ENCODE measurements around the gene N4BP2.

N4BP2 gene

DNA sequence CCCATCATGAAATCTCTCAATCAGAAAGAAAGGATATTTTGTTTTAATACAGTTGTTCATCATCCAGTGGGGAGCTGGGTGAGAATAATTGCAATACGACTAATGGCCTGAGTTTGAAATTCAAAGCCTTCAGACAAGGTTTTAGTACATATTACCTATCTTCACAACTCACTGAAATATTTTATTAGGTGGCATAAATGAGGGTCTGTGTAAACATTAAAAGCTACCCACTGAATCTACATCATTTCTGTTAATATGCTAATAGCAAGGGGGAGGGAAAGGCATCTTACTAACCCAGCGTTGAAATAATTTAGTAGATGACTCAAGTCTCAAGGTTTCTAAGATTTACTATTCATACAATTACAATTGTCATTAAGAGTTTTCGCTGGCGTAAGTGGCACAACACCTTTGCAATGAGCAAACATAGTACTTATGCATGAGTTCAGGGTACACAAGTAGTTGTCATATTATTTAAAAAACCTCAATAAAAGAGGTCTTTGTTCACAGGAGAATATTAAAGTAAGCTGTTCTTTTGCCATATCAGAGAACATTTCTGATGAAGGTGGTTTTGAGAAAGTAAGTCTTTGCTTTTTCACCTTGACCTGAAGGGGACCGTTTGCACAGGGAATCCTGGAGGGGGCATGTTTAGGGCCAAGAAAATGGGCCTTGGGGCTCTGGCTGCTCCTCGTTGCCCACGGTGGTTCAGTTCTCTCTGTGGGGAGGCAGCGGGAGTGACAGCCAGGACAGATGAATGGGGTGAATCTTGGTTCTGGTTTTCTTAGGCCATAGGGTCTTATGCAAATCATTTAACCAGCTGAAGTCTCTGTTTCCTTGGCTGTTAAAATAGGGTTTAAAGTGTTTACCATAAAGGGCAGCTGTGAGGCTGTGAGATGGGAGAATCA, 135.7 kb downstream of the N4BP2 start:
- no peak for DNase-seq (ENCODE audit: low read depth)

DNA sequence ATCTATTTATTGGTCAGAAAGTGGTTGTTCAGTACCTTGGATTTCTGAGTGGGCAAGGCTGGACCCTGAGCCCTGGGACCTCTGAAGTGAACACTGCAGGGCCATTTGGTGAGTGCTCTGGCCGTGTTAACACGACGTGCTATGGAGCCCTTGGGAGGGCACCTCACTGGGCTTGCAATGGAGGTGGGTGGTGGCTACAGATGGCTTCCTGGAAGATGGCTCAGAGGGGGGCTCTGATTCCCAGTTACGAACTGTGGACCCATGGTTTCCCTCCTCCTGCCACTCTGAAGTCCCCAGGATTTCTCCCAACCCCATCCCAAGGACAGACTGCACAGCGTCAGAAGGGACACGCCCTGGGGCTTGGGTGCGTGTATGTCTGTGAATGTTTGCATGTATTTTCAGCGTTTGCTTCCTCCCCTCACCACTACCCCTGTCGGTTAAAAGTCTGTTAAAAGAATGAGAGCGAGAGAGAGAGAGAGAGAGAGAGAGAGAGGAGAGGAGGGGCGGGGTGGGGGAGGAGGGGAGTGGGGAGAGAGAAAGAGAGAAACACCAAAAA, 136.4 kb downstream of the N4BP2 start:
- DNase-seq (ENCODE audit: low read depth): no peak

DNA sequence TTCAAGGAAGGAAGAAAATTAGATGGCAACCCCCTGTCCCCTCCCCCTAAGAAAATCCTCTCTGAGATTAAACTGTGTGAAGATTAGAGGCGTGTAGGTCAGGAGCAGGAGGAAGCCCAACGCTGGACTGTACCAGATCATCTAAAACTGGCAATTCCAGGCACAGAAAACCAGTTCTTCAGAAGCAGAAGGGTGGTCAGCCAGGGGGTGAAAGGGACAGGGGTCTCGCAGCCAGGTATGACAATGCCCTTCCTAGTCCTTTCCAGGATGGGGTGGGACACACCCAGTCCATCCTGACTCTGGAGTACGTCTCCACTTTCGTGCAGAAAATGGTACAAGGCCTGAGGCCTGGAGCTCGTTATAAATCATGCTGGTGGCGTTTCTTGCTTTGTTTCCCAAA, 136.9 kb downstream of the N4BP2 start:
- DNase-seq (ENCODE audit: low read depth): no peak

DNA sequence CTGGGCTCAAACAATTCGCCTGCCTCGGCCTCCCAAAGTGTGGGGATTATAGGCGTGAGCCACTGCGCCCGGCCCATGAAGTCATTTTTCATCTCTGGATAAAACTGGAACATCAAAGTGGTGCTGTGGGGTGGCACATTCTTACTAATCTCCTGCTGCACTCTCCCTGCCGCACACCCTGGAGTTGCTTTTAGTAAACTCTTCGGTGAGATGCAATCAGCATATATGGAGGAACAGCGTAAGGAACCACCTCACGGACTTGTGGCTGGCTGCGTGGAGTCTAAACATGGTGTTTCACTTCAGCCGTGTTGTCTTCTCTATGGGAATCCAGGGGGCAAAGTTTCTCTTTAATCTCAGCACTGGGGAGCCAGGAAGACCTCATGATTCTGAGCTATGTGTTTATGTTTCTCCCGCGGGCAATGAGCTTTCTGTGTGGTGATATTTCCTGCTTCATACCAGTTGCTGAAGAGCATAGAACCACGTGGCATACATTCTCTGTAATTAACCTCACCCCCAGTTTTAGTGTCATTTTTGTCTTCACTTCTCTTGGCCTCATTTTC, 138.0 kb downstream of the N4BP2 start:
- no peak for DNase-seq (ENCODE audit: low read depth)

DNA sequence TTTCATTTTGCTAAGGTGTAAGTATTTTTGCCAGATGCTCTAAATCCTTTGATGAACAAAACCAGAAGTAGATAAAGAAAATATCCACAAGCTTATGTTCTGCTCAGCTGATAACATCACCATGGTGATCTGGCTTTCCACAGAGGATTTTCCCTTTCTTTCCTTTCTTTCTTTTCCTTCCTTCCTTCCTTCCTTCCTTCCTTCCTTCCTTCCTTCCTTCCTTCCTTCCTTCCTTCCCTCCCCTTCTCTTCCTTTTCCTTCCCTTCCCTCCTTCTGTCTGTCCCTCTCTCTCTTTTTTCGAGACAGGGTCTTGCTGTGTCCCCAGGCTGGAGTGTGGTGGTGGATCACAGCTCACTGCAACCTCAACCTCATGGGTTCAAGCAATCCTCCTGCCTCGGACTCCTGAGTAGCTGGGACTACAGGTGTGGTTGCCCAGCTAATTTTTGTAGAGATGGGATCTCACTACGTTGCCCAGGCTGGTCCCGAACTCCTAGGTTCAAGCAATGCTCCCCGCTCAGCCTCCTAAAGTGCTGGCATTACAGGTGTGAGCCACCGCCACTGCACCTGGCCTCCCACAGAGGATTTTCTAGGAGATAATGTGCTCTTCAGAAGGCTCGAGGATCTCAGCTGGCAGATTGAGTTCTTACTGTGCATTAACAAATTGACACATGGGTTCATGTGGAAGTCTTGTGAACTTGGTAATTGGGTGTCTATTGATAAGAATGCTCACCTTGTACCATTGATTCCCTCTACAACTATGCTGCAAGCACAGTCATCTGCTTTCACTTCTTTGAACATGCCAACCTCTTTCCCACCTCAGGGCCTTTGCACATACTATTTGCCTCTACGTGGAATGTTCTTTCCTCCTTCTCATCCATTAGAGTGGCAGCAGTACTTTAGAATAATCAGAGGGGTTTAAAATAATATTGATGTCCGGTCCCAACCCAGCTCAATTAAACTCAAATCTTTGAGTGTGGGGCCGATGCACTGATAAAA, 138.8 kb downstream of the N4BP2 start:
- DNase-seq (ENCODE audit: low read depth): no peak

DNA sequence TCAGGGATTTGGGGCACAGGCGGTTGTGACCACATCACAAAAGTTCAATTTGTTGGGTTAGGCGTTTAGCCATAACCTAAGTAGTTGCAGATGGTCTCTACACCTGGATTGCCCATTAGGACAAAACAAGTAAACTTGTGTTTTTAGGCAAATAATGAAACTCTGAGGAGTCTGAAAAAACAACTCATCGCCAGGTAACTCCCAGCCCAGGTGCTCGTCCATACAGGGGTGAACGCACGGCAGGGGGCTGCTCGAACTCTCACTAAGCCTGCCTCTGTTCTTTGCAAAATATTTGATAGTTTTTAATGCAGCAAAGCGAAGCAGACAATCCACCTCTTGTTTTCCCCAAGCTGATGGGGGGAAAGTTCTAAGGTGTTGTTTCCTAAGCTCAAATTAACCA, 139.6 kb downstream of the N4BP2 start:
- no peak for DNase-seq (ENCODE audit: low read depth)

DNA sequence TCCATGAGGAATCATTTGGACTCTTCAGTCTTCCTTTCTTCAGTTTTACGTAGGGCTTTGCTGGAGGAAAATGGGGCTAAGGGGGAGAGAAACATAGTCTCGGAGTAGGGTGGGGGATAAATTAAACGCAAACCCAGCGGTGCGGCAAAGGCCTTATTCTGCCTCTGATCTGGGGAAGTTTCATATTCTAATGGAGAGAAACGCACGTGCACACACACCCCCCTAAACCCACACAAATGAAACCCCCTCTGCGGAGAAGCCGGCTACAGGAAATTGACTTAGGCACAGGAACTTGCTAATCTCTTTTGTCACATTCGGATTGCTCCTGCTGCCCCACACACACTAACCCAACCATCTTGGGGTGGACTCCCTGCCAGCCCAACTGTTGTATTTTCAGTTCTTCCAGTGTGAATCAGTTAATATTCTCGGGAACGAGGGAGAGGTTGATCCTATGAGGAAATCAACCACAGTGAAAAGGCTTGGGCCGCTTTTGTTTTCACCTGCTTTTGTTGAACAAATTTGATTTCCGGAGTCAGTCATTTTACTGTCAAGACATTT, 140.2 kb downstream of the N4BP2 start, which contains the start of gene RHOH:
Gene RHOH (plus strand): TSS at position 308 of the 558 bp plus-strand sequence. CDS start 46,356 bp downstream, outside the sequence.
- DNase-seq (ENCODE audit: low read depth): no peak

DNA sequence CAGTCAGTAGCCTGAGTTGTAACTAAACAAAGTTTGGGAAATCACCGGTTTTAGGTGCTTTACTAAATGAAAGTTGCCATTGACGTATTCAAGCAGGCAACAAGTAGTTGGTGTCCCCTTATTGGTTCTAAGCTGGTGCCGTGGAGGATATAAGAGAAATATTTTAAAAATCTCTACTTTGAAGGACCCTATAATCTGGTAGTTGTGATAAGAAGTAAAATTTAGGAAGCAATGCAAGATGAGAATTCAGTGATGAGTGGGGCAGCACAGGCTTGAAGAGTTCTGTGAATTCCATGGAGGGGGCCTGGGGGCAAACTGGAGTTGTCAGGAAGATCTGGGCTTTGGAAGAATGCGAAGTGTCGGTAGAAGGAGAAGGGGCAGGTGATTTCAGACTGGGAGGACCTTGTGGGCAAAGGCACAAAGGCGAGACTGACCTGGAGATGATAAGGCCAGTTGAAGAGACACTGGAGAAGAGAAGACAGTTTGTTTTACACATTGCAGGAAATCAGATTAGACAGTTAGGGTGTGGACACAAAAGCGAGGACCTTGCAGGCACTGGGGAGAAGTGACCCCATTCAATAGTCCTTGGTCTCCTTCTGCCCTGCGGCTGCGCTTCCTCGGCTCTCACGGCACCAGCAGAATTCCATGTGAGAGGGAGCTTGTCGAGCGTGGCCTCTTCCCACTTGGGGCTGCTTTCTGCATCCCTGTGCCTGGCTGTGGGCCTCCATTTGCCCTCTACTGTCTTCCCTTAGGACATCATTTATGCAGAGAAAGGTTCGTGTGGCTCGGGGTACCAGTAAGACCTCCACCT, 141.4 kb downstream of the N4BP2 start:
- no peak for DNase-seq (ENCODE audit: low read depth)

DNA sequence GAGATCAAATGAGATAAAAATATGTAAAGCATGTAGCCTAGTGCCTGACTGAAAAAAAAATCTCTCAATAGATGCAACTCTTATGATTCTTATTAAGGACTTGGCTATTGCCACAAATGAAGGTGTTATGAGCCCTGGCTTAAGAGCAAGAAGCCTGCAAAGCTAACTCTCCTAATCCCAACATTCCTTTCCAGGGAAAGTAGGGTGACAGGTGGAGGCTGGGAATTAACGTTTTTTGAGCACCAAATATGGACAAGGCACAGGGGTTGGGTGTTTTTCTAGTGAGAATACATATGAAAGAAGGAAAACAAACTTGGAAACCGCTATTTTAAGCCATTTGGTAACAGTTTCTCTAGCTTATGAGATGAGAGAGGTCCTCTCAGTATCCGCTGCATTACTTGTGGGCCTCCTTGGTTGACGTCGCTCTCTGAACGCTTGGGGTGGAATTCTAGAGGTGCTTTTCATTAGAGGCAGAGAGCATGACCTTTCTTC, 142.6 kb downstream of the N4BP2 start:
- no peak for DNase-seq (ENCODE audit: low read depth)

DNA sequence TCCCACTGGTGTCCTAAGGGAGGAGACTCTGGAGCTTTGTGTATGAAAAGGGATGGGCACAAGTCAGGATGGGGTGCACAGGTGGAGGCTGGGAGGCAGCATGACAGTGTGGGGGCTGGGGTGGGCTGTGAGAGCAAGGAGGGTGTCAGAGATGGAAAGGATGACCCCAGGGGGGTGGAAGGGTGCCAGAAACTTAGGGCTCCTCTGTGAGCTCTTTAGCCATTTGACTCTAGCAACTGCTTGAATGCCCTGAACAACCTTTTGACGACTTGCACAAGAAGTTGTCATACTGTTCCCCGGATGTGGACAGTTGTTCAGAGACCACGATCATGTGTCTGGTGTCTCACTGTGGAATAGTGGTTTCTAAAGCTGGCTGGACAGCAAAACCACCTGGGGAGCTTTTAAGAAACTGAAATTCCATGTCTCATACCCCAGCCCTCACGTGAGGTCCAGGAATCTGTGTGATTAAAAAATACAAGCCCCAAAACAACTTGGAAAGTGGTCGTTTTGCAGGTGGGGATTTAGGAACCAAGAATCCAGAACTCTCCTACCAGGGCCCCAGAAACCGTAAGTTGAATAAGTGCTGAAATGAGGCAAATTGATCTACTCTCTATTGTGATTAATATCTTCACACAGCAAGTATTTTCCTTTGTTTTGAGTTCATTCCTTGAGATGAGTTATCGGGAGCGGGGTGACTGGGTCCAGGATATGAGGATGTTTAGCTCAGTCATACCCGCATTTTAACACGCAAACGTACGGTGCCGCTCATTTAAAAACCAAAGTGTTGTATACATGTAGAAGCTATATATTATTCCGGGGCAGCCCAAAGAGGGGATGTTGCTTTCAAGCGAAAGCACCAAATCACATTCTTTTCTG, 143.6 kb downstream of the N4BP2 start:
- DNase-seq (ENCODE audit: low read depth): no peak

DNA sequence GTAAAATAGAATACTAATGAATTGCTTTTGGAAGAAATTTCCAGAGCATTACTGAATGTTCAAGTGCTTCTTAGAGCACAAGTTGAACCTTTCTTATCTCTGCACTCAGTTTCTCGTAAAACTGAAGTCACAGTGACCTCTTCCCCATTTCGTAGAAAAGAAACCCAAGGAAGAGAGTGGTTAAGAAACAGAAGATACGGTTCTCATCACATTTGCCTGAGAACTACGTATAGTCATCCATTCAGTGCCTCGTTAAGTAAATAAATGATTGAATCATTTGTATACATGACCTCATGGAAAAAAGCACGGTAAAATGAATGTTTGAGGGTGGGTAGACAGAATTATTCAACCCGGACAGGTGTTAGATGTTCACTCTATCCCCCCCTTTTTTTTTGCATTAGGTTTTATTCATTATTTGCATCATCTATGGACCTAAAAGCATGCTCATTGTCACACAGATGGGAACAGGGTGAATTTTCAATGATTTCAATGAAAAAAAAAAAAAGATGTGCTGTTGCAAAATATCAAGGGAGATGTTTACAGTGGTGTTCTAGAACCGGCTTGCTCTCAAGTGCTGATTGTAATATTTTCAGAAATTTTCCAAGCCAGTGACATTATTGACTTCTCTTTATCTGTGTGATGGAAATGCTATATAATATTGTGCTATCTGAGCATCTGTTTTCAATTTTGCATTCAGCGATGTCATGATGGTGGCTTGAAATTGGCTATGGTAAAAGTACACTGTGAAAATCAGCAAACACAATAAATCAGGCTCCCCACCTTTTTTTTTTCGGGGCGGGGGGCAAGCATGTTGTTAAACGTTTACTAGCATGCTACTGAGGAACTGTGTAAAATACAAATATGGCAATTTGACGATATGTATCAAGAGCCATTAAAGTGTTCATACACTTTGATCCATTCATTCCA, 144.5 kb downstream of the N4BP2 start:
- no peak for DNase-seq (ENCODE audit: low read depth)

DNA sequence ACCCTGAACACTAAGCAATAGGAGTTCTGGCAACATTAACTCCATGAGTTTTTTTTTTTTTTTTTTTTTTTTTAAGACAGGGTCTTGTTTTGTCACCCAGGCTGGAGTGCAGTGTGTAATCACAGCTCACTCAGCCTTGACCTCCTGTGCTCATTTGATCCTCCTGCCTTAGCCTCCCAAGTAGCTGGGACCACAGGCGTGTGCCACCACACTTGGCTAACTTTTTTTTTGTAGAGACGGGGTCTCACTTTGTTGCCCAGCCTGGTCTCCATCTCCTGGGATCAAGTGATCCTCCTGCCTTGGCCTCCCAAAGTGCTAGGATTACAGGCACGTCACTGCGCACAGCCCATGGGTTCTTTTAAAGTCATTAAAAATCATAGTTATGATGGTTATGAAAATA, 145.2 kb downstream of the N4BP2 start:
- no peak for DNase-seq (ENCODE audit: low read depth)

DNA sequence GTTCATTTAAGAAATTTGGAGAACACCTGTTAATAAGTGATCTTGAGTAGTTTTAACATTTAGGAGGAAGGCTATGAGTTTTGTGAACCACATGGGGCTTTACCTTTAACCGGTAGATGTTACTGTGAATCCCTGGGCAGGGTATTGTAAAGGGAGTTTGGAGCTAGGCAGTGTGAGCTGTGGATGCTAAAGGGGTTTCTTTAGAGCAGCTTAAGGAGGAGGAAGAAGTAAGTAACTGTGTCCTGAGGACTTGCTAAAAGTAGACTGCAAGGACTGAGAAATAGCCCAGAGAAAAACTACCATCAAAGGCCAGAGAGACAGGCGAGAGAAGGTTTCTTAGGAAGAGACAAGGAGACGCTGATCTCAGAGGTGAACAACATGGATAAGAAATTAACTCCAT, 145.8 kb downstream of the N4BP2 start:
- DNase-seq (ENCODE audit: low read depth): no peak

DNA sequence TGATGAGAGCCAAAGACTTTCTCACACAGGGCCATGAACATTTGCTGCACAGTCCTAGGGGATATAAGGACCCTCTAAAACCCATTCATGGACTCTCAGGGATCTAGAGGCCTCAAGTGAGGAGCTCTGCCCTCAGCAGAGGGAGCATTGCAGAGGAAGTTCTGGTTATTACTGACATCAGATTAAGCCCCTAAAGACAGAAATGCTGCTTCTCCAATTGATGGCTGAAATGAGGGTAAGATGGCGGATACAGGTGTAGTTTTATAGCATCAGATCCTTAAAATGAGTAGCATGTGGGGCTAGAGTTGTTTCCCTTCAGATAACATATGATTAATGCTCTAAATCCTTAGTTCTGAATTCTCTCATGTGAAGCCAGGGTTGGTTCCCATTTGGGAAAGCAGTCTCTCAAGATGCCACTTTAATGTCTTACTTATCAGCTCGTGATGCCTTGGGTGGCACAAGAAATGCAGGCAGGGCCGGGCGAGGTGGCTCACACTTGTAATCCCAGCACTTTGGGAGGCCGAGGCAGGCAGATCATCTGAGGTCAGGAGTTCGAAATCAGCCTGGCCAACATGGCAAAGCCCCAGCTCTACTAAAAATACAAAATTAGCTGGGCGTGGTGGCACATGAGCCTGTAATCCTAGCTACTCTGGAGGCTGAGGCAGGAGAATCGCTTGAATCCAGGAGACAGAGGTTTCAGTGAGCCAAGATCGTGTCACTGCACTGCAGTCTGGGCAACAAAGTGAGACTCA, 148.0 kb downstream of the N4BP2 start:
- no peak for DNase-seq (ENCODE audit: low read depth)

DNA sequence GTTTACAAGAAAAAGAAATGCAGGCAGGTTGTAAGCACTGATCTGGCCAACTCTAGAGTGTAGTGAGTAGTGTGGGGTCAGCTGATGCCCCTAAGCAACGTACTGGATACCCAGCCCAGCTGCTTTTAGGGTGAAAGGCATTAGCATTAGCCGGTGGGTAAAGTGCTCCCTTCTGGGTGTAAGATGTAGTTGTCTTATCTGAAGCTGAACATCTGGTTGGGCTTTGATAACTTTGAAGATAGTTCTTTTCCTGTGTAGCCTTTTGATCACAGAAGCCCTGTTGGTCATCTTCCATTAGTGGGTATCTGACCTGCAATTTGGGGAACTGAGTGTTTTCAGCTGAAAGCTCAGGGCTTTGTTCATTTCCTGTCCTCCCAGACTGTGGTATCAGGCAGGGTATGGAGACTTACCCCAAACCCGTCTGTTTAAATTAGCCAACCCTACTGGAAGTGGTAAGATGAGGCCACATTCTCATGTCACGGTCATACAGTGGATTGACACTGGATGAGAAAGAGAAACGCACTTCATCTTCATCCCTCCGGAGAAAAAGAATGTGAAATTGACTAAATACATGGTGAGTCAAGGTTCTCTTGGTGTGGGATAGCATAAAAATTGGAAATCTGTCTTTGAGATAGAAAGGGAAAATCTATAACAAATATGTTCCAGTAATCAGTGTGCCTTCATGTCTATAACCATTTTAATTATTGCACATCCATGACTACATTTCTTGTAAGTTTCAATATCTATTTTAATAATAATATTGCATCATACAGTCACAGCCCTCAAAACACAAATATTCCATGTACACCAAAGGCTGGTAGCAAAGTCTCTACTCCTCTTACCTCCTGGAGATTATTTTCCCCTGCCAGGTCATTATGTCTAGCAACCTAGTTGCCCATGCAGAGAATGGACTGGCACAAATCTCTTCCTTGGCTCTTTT, 148.9 kb downstream of the N4BP2 start:
- no peak for DNase-seq (ENCODE audit: low read depth)

DNA sequence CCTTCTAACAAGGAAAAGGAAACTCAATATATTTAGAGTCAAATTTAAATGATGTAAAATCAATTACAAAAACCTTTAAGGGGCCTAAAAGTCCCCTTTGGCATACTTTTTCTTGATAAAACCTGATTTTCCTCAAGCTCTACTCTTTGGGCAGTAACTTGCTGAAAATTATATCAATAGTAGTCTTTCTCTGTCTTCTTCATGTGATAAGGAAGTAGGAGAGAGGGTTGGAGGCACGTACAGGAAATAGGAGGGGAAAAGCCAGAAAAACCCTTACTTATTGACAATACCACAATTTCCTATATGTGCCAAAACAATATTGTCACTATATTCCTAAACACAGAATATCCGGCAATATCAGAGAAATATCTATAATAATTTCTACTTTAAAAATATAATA, 149.8 kb downstream of the N4BP2 start:
- no peak for DNase-seq (ENCODE audit: low read depth)

All from GM04504 (cell line).